HEK293T (cell line): ENCODE data around the gene ATP5ME.

ENCODE experiments used
- ARNT ChIP-seq: fragments of 450-650 bp; IDR thresholded peaks from 2 replicates; pipeline ENCODE4 v1.6.1; 2017; ENCODE audit warnings: mild to moderate bottlenecking
- BHLHE40 ChIP-seq: fragments of 450-650 bp; IDR thresholded peaks from 2 replicates; pipeline ENCODE4 v1.6.1; 2016; ENCODE audit warnings: mild to moderate bottlenecking, moderate library complexity, borderline replicate concordance
- CTBP1 ChIP-seq: fragments of 450-650 bp; IDR thresholded peaks from 2 replicates; pipeline ENCODE4 v1.6.1; 2016; ENCODE audit warnings: borderline replicate concordance
- FOXA1 ChIP-seq: fragments of 450-650 bp; IDR thresholded peaks from 2 replicates; pipeline ENCODE4 v1.6.1; 2016; ENCODE audit warnings: mild to moderate bottlenecking
- FOXK2 ChIP-seq: fragments of 450-650 bp; IDR thresholded peaks from 2 replicates; pipeline ENCODE4 v1.6.1; 2016; ENCODE audit warnings: mild to moderate bottlenecking
- FOXM1 ChIP-seq: fragments of 450-650 bp; IDR thresholded peaks from 2 replicates; pipeline ENCODE4 v1.6.1; 2017; ENCODE audit warnings: mild to moderate bottlenecking, borderline replicate concordance
- HDGF ChIP-seq: fragments of 450-650 bp; IDR thresholded peaks from 2 replicates; pipeline ENCODE4 v1.6.1; 2017; ENCODE audit warnings: antibody characterized with exemption, borderline replicate concordance
- LEF1 ChIP-seq: fragments of 450-650 bp; IDR thresholded peaks from 2 replicates; pipeline ENCODE4 v1.6.1; 2017; ENCODE audit warnings: mild to moderate bottlenecking, borderline replicate concordance
- NFRKB ChIP-seq: fragments of 450-650 bp; IDR thresholded peaks from 2 replicates; pipeline ENCODE4 v1.6.1; 2016; ENCODE audit warnings: mild to moderate bottlenecking, moderate library complexity
- SP1 ChIP-seq: fragments of 450-650 bp; IDR thresholded peaks from 2 replicates; pipeline ENCODE4 v1.6.1; 2017
- TARDBP ChIP-seq: fragments of 450-650 bp; IDR thresholded peaks from 2 replicates; pipeline ENCODE4 v1.6.1; 2016
- ZNF384 ChIP-seq: fragments of 450-650 bp; IDR thresholded peaks from 2 replicates; pipeline ENCODE4 v1.6.1; 2016

GRCh38 chr4:622996-623913 lies 50.8 kb downstream of the ATP5ME start:
- TF ChIP-seq FOXK2, result no peak
- TF ChIP-seq LEF1, result no peak
- TF ChIP-seq TARDBP, result no peak
- TF ChIP-seq CTBP1, result no peak
- no peak for TF ChIP-seq SP1
- TF ChIP-seq NFRKB, result no peak
- TF ChIP-seq ARNT, result no peak
- no peak for TF ChIP-seq FOXM1
- no peak for TF ChIP-seq BHLHE40
- no peak for TF ChIP-seq FOXA1
- no peak for TF ChIP-seq ZNF384
- TF ChIP-seq HDGF, result no peak
